Measurements from ENCODE around the gene AP5Z1. TPM values are rescaled to one million over a fixed set of nuclear protein-coding genes. Genes with fewer than 3 reads are reported as not detected.

Gene AP5Z1
- total RNA-seq, 3 donors from 2014 or later = 39.5 to 47.4 (median 45.2) TPM

DNA sequence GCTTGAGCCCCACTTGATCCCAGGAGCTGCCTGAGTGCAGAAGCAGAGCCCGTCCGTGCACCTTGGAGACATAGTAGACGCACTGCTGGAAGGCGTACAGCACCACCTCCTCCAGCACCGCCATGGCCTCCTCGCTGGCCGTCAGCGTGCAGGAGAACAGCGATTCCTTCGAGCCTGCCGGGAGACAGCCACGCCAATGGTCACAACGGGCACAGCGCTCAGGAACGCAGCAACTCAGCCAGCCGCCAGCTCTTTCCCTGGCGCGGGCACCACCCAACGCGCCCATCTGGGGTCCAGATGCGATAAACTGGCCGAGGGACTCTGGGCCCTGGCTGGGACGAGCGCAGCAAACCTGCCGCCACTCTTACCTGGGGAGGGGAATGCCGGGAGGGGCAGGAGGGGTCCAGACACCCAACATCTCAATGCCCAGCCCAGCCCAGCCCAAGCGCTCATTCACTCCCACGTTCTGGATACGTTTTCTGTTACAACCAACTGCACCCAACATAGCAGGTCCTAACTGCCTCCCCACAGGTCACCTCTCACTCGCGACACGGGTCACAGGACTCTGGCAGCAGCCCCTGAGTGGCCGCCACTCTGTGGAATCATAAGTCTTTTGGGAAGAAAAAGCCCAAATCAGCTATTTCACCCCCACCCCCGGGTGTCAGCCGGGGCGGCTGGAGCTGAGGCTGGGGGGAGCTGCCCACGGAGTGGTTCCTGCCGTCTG, 41.9 kb downstream of the AP5Z1 start:
- H3K36me3 ChIP-seq (ENCODE audit: low read depth) = no peaks in the 10 kb centered on the region
- no peaks in the 10 kb centered on the region for H3K4me1 ChIP-seq (ENCODE audit: low read depth)
- intact Hi-C loops (cut with DNase I, micrococcal nuclease) = no loop called here
- no peaks in the 10 kb centered on the region for H3K9me3 ChIP-seq
- no peak overlapping the region for H3K4me3 ChIP-seq
- TF ChIP-seq, protein P1, sequence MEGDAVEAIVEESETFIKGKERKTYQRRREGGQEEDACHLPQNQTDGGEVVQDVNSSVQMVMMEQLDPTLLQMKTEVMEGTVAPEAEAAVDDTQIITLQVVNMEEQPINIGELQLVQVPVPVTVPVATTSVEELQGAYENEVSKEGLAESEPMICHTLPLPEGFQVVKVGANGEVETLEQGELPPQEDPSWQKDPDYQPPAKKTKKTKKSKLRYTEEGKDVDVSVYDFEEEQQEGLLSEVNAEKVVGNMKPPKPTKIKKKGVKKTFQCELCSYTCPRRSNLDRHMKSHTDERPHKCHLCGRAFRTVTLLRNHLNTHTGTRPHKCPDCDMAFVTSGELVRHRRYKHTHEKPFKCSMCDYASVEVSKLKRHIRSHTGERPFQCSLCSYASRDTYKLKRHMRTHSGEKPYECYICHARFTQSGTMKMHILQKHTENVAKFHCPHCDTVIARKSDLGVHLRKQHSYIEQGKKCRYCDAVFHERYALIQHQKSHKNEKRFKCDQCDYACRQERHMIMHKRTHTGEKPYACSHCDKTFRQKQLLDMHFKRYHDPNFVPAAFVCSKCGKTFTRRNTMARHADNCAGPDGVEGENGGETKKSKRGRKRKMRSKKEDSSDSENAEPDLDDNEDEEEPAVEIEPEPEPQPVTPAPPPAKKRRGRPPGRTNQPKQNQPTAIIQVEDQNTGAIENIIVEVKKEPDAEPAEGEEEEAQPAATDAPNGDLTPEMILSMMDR (IDR thresholded peaks at IDR 0.05) = no peak
- no peak for ATAC-seq
- no peak for DNase-seq

DNA sequence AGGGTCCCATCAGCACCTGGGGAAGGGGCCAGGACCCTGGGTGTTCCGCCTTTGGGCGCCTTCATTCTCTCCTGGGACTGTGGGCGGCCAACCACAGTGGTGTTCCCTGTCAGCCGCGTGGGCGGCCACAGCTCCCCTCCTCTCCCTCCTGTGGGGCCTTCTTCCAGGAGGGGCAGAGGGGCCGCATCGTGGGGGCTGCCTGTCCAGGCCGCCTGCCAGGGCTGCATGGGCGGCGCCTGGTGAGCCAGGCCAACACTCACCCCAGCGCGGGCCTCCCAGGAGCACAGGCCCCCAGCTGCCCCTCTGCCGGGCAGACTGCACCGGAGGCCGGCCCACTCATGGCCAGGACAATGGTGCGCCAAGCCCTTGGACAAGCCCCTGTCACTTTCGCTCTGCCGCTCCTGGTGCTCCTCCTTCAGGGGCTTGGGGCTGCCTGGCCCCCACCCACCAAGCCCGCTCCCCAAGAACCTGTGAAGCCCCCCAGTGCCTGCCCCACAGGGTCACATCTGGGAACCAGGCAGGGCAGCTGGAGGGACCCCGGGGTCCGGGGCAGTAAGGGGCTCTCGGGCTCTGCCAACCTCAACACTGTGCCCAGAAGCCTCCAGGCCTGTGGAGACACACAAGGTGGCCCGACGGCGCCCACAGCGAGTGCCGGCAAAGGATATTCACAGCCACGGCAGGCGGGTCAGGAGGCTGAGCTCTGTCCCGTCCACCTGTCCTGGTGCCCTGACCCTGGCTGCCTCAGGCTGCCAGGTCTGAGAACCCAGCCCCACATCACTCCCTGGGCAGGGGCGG, 42.8 kb downstream of the AP5Z1 start:
- intact Hi-C loops (cut with DNase I, micrococcal nuclease) = no loop called here
- DNase-seq (peak in 1 of 3 donors; percentile 35), ATAC-seq (no peak)
- Histone ChIP-seq H3K4me1 (ENCODE audit: low read depth) (no peaks in the 10 kb centered on the region), H3K36me3 (ENCODE audit: low read depth) (no peaks in the 10 kb centered on the region), H3K4me3 (no peak overlapping the region), H3K9me3 (no peaks in the 10 kb centered on the region)
- TF ChIP-seq, protein P1 (IDR thresholded peaks at IDR 0.05) = no peak

DNA sequence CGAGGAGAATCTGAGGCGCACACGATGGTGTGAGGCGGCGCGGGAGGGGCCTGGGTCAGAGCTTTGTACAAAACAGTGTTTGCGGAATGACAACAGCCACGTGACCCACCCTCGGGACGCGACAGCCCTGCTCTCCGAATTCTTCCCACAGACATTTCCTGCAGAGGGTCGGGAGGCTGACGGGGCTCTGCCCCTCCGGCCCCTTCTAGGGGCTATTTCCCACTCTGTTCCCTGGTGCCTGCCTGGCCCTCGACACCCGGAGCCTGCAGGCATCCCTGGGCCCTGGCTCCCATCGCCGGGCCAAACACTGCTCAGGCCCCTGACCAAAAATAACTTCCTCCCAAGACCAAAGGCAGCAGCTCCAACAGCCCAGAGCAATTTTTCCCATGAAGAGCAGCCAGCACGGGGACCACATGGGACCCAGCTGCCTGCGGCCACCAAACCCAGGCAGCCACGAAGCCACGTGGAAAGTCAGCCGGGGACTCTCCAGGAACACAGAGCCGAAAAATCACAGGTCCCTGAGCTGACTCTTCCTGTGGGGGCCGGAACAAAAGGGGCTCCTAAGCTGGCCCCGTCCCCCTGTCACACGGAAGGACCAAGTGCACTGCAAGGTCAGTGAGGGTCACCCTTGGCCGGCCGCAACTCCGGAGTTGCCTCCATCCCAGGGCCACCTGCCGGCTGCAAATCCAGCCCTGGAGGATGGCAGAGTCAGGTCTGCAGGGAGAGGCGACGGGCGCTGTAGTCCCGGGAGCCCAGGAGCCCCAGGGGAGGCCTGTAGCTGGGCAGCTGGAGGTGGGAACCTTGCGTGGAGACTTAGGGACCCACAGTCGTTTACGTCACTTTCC, 44.4 kb downstream of the AP5Z1 start:
- peak in 1 of 3 donors; percentile 37 for DNase-seq

DNA sequence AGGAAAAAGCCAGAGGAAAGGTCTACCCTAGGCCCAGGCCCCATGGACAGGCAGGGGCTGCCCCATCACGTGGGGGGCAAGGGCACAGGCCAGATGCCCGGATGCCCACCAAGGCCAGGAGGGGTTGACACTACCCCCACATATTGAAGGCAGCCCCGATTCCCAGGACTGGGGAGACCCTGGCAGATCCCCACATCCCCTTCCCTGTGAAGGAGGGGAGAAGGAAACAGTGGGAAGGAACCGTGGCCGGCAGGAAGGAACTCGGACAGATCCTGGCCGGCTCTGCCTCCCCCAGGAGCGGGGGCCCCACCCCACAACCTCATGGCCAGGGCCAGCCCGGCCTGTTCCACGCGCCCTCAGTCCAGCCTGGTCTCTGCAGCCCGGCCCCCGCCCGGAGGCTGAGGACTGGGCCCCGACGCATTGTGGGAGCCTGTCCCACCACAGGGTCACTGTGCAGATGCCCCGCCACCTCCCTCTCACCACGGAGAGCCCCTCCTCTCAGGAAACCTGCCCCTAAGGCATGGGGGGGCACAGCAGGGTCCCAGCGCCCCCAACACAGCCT, 45.1 kb downstream of the AP5Z1 start:
- Histone ChIP-seq H3K36me3 (ENCODE audit: low read depth) (no peaks in the 10 kb centered on the region), H3K9me3 (no peaks in the 10 kb centered on the region), H3K4me1 (ENCODE audit: low read depth) (no peaks in the 10 kb centered on the region), H3K4me3 (no peak overlapping the region)
- TF ChIP-seq, protein P1 (IDR thresholded peaks at IDR 0.05) = no peak
- intact Hi-C loops (cut with DNase I, micrococcal nuclease) = loop anchor here in 1 of 2 donors (10.0 kb wide), 1 partner anchor 264 kb away; no protein-coding TSS in a partner anchor
- DNase-seq (no peak), ATAC-seq (no peak)

More for the DNA sequence above, 44.4 kb downstream of the AP5Z1 start:
- Histone ChIP-seq H3K9me3 (no peaks in the 10 kb centered on the region), H3K4me1 (ENCODE audit: low read depth) (no peaks in the 10 kb centered on the region), H3K36me3 (ENCODE audit: low read depth) (no peaks in the 10 kb centered on the region), H3K4me3 (no peak overlapping the region)
- TF ChIP-seq, protein P1 (IDR thresholded peaks at IDR 0.05) = no peak
- ATAC-seq = no peak
- intact Hi-C loops (cut with DNase I, micrococcal nuclease) = loop anchor here in 1 of 2 donors (10.0 kb wide), 1 partner anchor 265 kb away; no protein-coding TSS in a partner anchor

DNA sequence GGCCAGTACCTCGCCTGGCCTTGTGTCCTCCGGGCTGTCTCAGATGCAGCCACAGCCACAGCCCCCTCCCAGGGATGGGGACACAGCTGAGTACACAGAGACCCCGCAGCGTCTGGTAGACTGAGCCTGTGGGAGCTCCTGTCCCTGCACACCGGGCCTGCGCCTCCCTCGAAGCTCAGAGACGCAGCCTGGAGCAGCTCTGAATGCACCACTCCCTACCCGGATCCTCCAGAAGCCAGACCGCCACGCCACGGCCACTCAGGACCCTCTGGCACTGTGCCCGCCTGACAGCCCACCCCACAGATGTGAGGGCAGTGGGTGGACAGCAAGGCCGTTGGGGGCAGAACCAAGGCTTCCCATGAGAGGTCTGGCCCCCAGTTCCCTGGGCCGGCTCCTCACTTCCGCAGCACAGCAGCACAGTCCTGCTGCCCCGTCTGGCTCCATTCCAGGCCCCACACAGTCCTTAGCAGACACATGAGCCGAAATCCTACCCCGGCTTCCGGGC, 45.6 kb downstream of the AP5Z1 start:
- H3K36me3 ChIP-seq (ENCODE audit: low read depth) = no peaks in the 10 kb centered on the region
- TF ChIP-seq, protein P1 (IDR thresholded peaks at IDR 0.05) = no peak
- H3K4me1 ChIP-seq (ENCODE audit: low read depth) = no peaks in the 10 kb centered on the region
- ATAC-seq (no peak), DNase-seq (no peak)
- H3K4me3 ChIP-seq = no peak overlapping the region
- intact Hi-C loops (cut with DNase I, micrococcal nuclease) = loop anchor here in 1 of 2 donors (10.0 kb wide), 1 partner anchor 264 kb away; no protein-coding TSS in a partner anchor
- no peaks in the 10 kb centered on the region for H3K9me3 ChIP-seq
